Measurements from ENCODE around the gene SNX32.

Gene SNX32

GRCh38 chr11:65821107-65821506 is 12.7 kb upstream of the SNX32 start:
- Histone ChIP-seq H3K27ac (ENCODE audit: low read depth, low read length) (no peak overlapping the region), H4K20me1 (ENCODE audit: control insufficient read depth, insufficient read depth, low read depth, low read length) (no peaks in the 10 kb centered on the region), H3K27me3 (ENCODE audit: control insufficient read depth, low read length) (no peaks in the 10 kb centered on the region), H3K4me2 (ENCODE audit: low read length) (no peak overlapping the region), H3K36me3 (ENCODE audit: control insufficient read depth, low read length) (no peaks in the 10 kb centered on the region), H3K79me2 (ENCODE audit: control insufficient read depth, low read length) (no peaks in the 10 kb centered on the region), H3K9me2 (replicated peaks; ENCODE audit: control insufficient read depth, low read length) (no peaks in the 10 kb centered on the region), H3K9me3 (ENCODE audit: control insufficient read depth, insufficient read depth, low read length) (no peaks in the 10 kb centered on the region), H3F3A (ENCODE audit: control insufficient read depth, insufficient read depth) (no peaks in the 10 kb centered on the region), H3K4me1 (ENCODE audit: control insufficient read depth, low read length) (peaks cover 28% of the 10 kb centered on the region), H3K4me3 (ENCODE audit: low read length) (no peak overlapping the region)
- no peak for TF ChIP-seq CTCF (IDR thresholded peaks at IDR 0.05; ENCODE audit: low read depth, low read length, poor library complexity, severe bottlenecking)
- TF ChIP-seq EZH2phosphoT487 (IDR thresholded peaks at IDR 0.05; ENCODE audit: borderline replicate concordance, low read length), result no peak

- Histone ChIP-seq H3K36me3 (ENCODE audit: control insufficient read depth, low read length) (no peaks in the 10 kb centered on the region), H3K4me2 (ENCODE audit: low read length) (no peak overlapping the region), H3K27me3 (ENCODE audit: control insufficient read depth, low read length) (no peaks in the 10 kb centered on the region), H3K9me2 (replicated peaks; ENCODE audit: control insufficient read depth, low read length) (no peaks in the 10 kb centered on the region), H3F3A (ENCODE audit: control insufficient read depth, insufficient read depth) (no peaks in the 10 kb centered on the region), H4K20me1 (ENCODE audit: control insufficient read depth, insufficient read depth, low read depth, low read length) (no peaks in the 10 kb centered on the region), H3K4me3 (ENCODE audit: low read length) (no peak overlapping the region), H3K9me3 (ENCODE audit: control insufficient read depth, insufficient read depth, low read length) (no peaks in the 10 kb centered on the region), H3K4me1 (ENCODE audit: control insufficient read depth, low read length) (peaks cover 15% of the 10 kb centered on the region), H3K27ac (ENCODE audit: low read depth, low read length) (no peak overlapping the region), H3K79me2 (ENCODE audit: control insufficient read depth, low read length) (no peaks in the 10 kb centered on the region)
- TF ChIP-seq EZH2phosphoT487 (IDR thresholded peaks at IDR 0.05; ENCODE audit: borderline replicate concordance, low read length) (no peak), CTCF (IDR thresholded peaks at IDR 0.05; ENCODE audit: low read depth, low read length, poor library complexity, severe bottlenecking) (no peak)
These were observed 10.8 kb upstream of the SNX32 start for GRCh38 chr11:65822776-65823528.

GRCh38 chr11:65826984-65827735 is 6.6 kb upstream of the SNX32 start:
- peaks cover 12% of the 10 kb centered on the region; the same call in 1 of the 2 replicates for H3K27me3 ChIP-seq (ENCODE audit: control insufficient read depth, low read length)
- H3K4me3 ChIP-seq (ENCODE audit: low read length), result no peak overlapping the region
- no peak overlapping the region for H3K4me2 ChIP-seq (ENCODE audit: low read length)
- H3K9me2 ChIP-seq (replicated peaks; ENCODE audit: control insufficient read depth, low read length), result no peaks in the 10 kb centered on the region
- H3F3A ChIP-seq (ENCODE audit: control insufficient read depth, insufficient read depth), result peaks cover 9% of the 10 kb centered on the region
- H3K9me3 ChIP-seq (ENCODE audit: control insufficient read depth, insufficient read depth, low read length), result no peaks in the 10 kb centered on the region
- no peaks in the 10 kb centered on the region for H3K36me3 ChIP-seq (ENCODE audit: control insufficient read depth, low read length)
- TF ChIP-seq CTCF (IDR thresholded peaks at IDR 0.05; ENCODE audit: low read depth, low read length, poor library complexity, severe bottlenecking) (no peak), EZH2phosphoT487 (IDR thresholded peaks at IDR 0.05; ENCODE audit: borderline replicate concordance, low read length) (no peak)
- H3K27ac ChIP-seq (ENCODE audit: low read depth, low read length), result no peak overlapping the region
- H4K20me1 ChIP-seq (ENCODE audit: control insufficient read depth, insufficient read depth, low read depth, low read length), result no peaks in the 10 kb centered on the region
- no peaks in the 10 kb centered on the region for H3K79me2 ChIP-seq (ENCODE audit: control insufficient read depth, low read length)
- H3K4me1 ChIP-seq (ENCODE audit: control insufficient read depth, low read length), result 0 out of 2 replicates have a peak, but pooled peaks cover 2% of the 10 kb centered on the region
